ENCODE measurements around the gene APLN.

The APLN gene

GRCh38 chrX:129614481-129615255 lies 40.1 kb downstream of the APLN start:
- TF ChIP-seq ZNF274 (IDR thresholded peaks at IDR 0.05; ENCODE audit: low read depth, low read length) = no peak
- no peak overlapping the region for H3K4me3 ChIP-seq (ENCODE audit: low read length)

DNA sequence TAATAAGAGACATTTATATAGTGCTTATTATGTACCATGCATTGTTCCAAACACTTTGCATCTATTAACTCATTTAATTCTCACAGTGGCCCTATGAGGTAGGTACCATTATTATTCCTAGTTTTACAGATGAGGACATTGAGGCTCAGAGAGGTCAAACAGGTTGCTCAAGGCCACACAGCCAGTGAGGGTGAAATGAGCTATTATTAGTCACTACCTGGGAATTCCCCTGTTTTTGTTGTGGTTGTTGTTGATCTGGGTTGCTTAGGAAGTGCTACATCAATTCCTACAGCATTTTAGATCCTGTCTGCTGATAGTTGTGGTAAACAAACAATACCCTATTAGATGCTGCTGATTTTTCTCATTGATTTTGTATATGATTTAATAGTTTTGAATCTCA lies 41.2 kb downstream of the APLN start:
- no peak overlapping the region for H3K4me3 ChIP-seq (ENCODE audit: low read length)
- no peak for TF ChIP-seq ZNF274 (IDR thresholded peaks at IDR 0.05; ENCODE audit: low read depth, low read length)

- TF ChIP-seq ZNF274 (IDR thresholded peaks at IDR 0.05; ENCODE audit: low read depth, low read length) = no peak
- H3K4me3 ChIP-seq (ENCODE audit: low read length) = no peak overlapping the region
Measured at GRCh38 chrX:129612396-129612795, 42.4 kb downstream of the APLN start.

DNA sequence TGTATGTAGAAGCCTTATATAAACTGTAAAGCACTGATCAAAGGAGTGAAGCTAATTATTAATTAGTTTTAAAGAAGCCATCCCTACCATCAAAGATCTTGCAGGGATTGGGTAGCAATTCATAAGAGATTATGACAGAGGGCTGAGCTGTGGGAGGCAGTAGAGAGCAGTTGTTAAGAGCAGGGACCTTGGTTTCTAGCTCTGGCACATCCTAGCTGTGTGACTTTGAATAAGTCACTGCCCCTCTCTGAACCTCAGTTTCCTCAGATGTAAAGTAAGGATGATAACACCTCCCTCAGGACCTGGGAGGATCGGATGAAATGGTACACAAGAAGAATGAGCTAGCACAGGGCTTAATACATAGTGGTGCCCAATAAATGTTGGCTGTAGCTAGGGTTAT lies 45.4 kb downstream of the APLN start:
- H3K4me3 ChIP-seq (ENCODE audit: low read length) = no peak overlapping the region
- TF ChIP-seq ZNF274 (IDR thresholded peaks at IDR 0.05; ENCODE audit: low read depth, low read length) = no peak

DNA sequence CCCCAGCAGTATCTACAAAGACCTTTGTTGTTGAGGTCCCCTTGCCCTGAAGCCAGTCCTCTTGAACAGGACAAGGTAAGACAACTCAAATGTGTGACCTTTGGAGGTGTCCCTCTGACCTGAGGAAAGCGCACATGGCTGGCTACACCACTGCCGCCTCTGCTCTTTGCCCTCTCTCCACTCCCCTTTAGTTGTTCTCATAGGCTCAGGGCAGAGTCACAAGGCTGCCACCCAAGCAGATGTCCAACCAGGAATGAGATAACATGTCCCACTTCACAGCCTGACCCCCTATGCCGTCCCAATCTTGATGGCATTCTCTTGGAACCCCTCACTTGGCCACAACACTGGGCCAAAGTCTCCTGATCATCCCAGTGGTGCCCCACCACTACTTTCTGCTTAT lies 46.3 kb downstream of the APLN start:
- no peak for TF ChIP-seq ZNF274 (IDR thresholded peaks at IDR 0.05; ENCODE audit: low read depth, low read length)
- H3K4me3 ChIP-seq (ENCODE audit: low read length) = no peak overlapping the region

- TF ChIP-seq ZNF274 (IDR thresholded peaks at IDR 0.05; ENCODE audit: low read depth, low read length) = no peak
- H3K4me3 ChIP-seq (ENCODE audit: low read length) = no peak overlapping the region
Measured at GRCh38 chrX:129606918-129607317, 47.8 kb downstream of the APLN start.

GRCh38 chrX:129600981-129601424 lies 53.8 kb downstream of the APLN start:
- no peak overlapping the region for H3K4me3 ChIP-seq (ENCODE audit: low read length)
- TF ChIP-seq ZNF274 (IDR thresholded peaks at IDR 0.05; ENCODE audit: low read depth, low read length) = no peak

DNA sequence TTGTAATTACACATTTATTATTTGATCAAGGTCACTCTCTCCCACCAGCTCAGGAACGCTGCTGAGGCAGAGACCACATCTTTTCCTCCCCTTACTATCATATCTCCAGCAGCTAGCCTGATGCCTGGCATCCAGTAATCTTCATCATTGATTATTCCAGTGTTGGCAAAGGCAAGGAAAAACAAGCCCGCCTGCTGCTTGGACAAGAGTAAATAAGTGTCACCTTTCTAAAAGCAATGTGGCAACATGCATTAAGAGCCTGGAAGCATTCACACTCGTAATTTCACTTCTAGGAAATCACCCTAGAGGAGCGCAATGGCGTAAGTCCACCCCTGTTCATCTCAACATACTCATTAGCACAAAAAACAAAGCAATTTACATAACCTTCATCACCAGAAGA lies 54.8 kb downstream of the APLN start:
- H3K4me3 ChIP-seq (ENCODE audit: low read length) = no peak overlapping the region

GRCh38 chrX:129599499-129599898 lies 55.3 kb downstream of the APLN start:
- no peak overlapping the region for H3K4me3 ChIP-seq (ENCODE audit: low read length)
- TF ChIP-seq ZNF274 (IDR thresholded peaks at IDR 0.05; ENCODE audit: low read depth, low read length) = no peak

More for the DNA sequence above, 54.8 kb downstream of the APLN start:
- no peak for TF ChIP-seq ZNF274 (IDR thresholded peaks at IDR 0.05; ENCODE audit: low read depth, low read length)

- H3K4me3 ChIP-seq (ENCODE audit: low read length) = no peak overlapping the region
- no peak for TF ChIP-seq ZNF274 (IDR thresholded peaks at IDR 0.05; ENCODE audit: low read depth, low read length)
Measured at GRCh38 chrX:129597905-129598304, 56.9 kb downstream of the APLN start.

- no peak overlapping the region for H3K4me3 ChIP-seq (ENCODE audit: low read length)
- no peak for TF ChIP-seq ZNF274 (IDR thresholded peaks at IDR 0.05; ENCODE audit: low read depth, low read length)
Measured at GRCh38 chrX:129596077-129596476, 58.7 kb downstream of the APLN start.
